HG03097 (cell line): Measurements from ENCODE around the gene PIGX.
A peak's percentile ranks its signal among the peaks of the same experiment; 100 is the strongest.
"Not testable (repeated sequence)": the region's sequence is repeated elsewhere in the genome, so short reads cannot be mapped to it uniquely, and the experiment has no call there.

Experiments used
- ATAC-seq: cut with Tn5 transposase; IDR thresholded peaks from one replicate; pipeline ENCODE4 v1.9.1; 2021; ENCODE audit not compliant: unreplicated experiment, low FRiP score

The PIGX gene

GRCh38 chr3:196700801-196701200, 11.4 kb upstream of the PIGX start:
- no peak for ATAC-seq

- ATAC-seq, result no peak
These were observed 5.8 kb upstream of the PIGX start for GRCh38 chr3:196706327-196706726.

- ATAC-seq, result no peak
These were observed 5.4 kb upstream of the PIGX start for GRCh38 chr3:196706731-196707130.

GRCh38 chr3:196707566-196707965, 4.6 kb upstream of the PIGX start:
- ATAC-seq, result no peak

- no peak for ATAC-seq
These were observed 3.7 kb upstream of the PIGX start for GRCh38 chr3:196708467-196708866.

- ATAC-seq, result peak; percentile 3
These were observed 587 bp downstream of the PIGX start for GRCh38 chr3:196712514-196713413.

- peak; percentile 40 for ATAC-seq
These were observed 5.0 kb downstream of the PIGX start for GRCh38 chr3:196717162-196717561.

GRCh38 chr3:196721097-196721496, 8.9 kb downstream of the PIGX start:
- no peak for ATAC-seq

- no peak for ATAC-seq
These were observed 14.9 kb downstream of the PIGX start for GRCh38 chr3:196726788-196727675.

GRCh38 chr3:196735751-196736150, 23.6 kb downstream of the PIGX start:
- ATAC-seq, result no peak

- ATAC-seq, result no peak
These were observed 24.6 kb downstream of the PIGX start for GRCh38 chr3:196736670-196737374.

GRCh38 chr3:196737655-196738054, 25.5 kb downstream of the PIGX start:
- no peak for ATAC-seq

GRCh38 chr3:196739671-196740480, 27.7 kb downstream of the PIGX start, which contains the start of gene PAK2:
PAK2 (plus strand) TSS chr3:196739857; CDS start chr3:196782647, 42,790 bp downstream.
- ATAC-seq, result peak; percentile 77

- peak; percentile 10 for ATAC-seq
These were observed 28.5 kb downstream of the PIGX start for GRCh38 chr3:196740481-196741248.

- ATAC-seq, result no peak
These were observed 29.2 kb downstream of the PIGX start for GRCh38 chr3:196741249-196741889.

- not testable (repeated sequence) for ATAC-seq
These were observed 31.4 kb downstream of the PIGX start for GRCh38 chr3:196743569-196743968.

GRCh38 chr3:196749125-196749524, 36.9 kb downstream of the PIGX start:
- ATAC-seq, result no peak

GRCh38 chr3:196753201-196753600, 41.0 kb downstream of the PIGX start:
- ATAC-seq, result no peak
